H1 (cell line): ENCODE measurements around the gene PML. TPM values are rescaled to one million over a fixed set of nuclear protein-coding genes. Genes with fewer than 3 reads are reported as not detected.

Experiments used
- CTCF ChIA-PET: fragments of 300-600 bp; sonication (Branson Sonifier 250); formaldehyde crosslinking; loops from one replicate; lab custom pipeline; 2021; ENCODE audit not compliant: partially characterized antibody; lab: Charles Lee
- POLR2A ChIA-PET: fragments of 300-600 bp; sonication (Branson Sonifier 250); formaldehyde crosslinking; loops from one replicate; lab custom pipeline; 2021; ENCODE audit warnings: inconsistent platforms; ENCODE audit not compliant: partially characterized antibody; lab: Charles Lee
- DNase-seq, 2 experiments: peaks; one replicate each; pipeline versions ENCODE4 v3.0.0 to v3.0.0-alpha.2; 2010 to 2022; ENCODE audit warnings: low spot score in 2 of 2, low read depth in 1 of 2, mixed read lengths in 1 of 2
- FAIRE-seq: peaks from 2 replicates; lab custom pipeline; 2011; peaks lifted over from hg19 to GRCh38; lab: Jason Lieb, UNC
- H2AFZ ChIP-seq: 2 replicates; pipeline ENCODE4 v1.8.1; 2012; ENCODE audit warnings: low read length, inconsistent platforms
- H2AK5ac ChIP-seq: 2 replicates; pipeline ENCODE4 v1.6.1; 2013; ENCODE audit warnings: low read depth, low read length
- H2BK120ac ChIP-seq: replicated peaks from 2 replicates; pipeline ENCODE3; 2013; ENCODE audit warnings: low read depth, low read length, inconsistent platforms
- H2BK12ac ChIP-seq: 2 replicates; pipeline ENCODE4 v1.6.1; 2013; ENCODE audit warnings: low read depth, low read length
- H2BK15ac ChIP-seq: 2 replicates; pipeline ENCODE4 v1.6.1; 2013; ENCODE audit warnings: low read length
- H2BK20ac ChIP-seq: 2 replicates; pipeline ENCODE4 v1.6.1; 2013; ENCODE audit warnings: low read length
- H2BK5ac ChIP-seq: 2 replicates; pipeline ENCODE4 v1.6.1; 2013; ENCODE audit warnings: low read depth, low read length
- H3K14ac ChIP-seq: 2 replicates; pipeline ENCODE4 v1.6.1; 2013; ENCODE audit warnings: inconsistent platforms; ENCODE audit not compliant: insufficient read length
- H3K18ac ChIP-seq: 2 replicates; pipeline ENCODE4 v1.6.1; 2013; ENCODE audit warnings: low read length; ENCODE audit errors: extremely low read depth
- H3K23ac ChIP-seq: 2 replicates; pipeline ENCODE4 v1.6.1; 2013; ENCODE audit warnings: inconsistent platforms; ENCODE audit not compliant: insufficient read length
- H3K23me2 ChIP-seq: 2 replicates; pipeline ENCODE4 v1.6.1; 2013; ENCODE audit warnings: low read depth, low read length
- H3K27ac ChIP-seq: 2 replicates; pipeline ENCODE4 v1.6.1; 2011; ENCODE audit warnings: low read depth, low read length, inconsistent platforms
- H3K27me3 ChIP-seq, 4 experiments: replicated peaks in 1 of 4; 1 replicate in 1 of 4; 2 replicates in 3 of 4; pipeline versions ENCODE4 v1.6.1 to v1.8.1; 2011 to 2013; ENCODE audit warnings: low read length in 3 of 4, mild to moderate bottlenecking in 3 of 4, inconsistent platforms in 2 of 4, mixed read lengths in 2 of 4, moderate library complexity in 1 of 4; ENCODE audit not compliant: control insufficient read depth in 3 of 4, insufficient read depth in 3 of 4; ENCODE audit errors: extremely low read depth in 1 of 4
- H3K36me3 ChIP-seq, 4 experiments: 2 replicates each; pipeline versions ENCODE4 v1.6.1 to v1.8.1; 2011 to 2013; ENCODE audit warnings: mild to moderate bottlenecking in 4 of 4, low read length in 3 of 4, moderate library complexity in 2 of 4, control low read depth in 1 of 4, inconsistent platforms in 1 of 4; ENCODE audit not compliant: insufficient read depth in 4 of 4, control insufficient read depth in 2 of 4
- H3K4ac ChIP-seq: replicated peaks from 2 replicates; pipeline ENCODE3; 2013; ENCODE audit warnings: low read length, low read depth, mixed read lengths, inconsistent platforms; ENCODE audit not compliant: insufficient read length
- H3K4me1 ChIP-seq, 4 experiments: replicated peaks in 1 of 4; 1 replicate in 1 of 4; 2 replicates in 3 of 4; pipeline versions ENCODE4 v1.6.1 to v1.8.1; 2011 to 2013; ENCODE audit warnings: low read length in 3 of 4, inconsistent platforms in 2 of 4, mixed read lengths in 1 of 4; ENCODE audit not compliant: insufficient read depth in 4 of 4, control insufficient read depth in 3 of 4
- H3K4me2 ChIP-seq, 2 experiments: 2 replicates each; pipeline versions ENCODE4 v1.6.1 to v1.8.1; 2011 to 2013; ENCODE audit warnings: low read depth in 2 of 2, low read length in 2 of 2, control low read depth in 1 of 2, inconsistent platforms in 1 of 2, mild to moderate bottlenecking in 1 of 2; ENCODE audit not compliant: insufficient read depth in 1 of 2
- H3K4me3 ChIP-seq, 4 experiments: fragments of 200-600, 300-600 bp in 1 of 4; sonication (generic), shearing (Covaris generic), sonication (Bioruptor Twin) in 1 of 4; 2 replicates each; pipeline versions ENCODE4 v1.5.1 to v1.8.1; 2011 to 2016; ENCODE audit warnings: low read length in 4 of 4, low read depth in 3 of 4, control low read depth in 2 of 4, inconsistent platforms in 2 of 4, mild to moderate bottlenecking in 2 of 4, mixed read lengths in 1 of 4, moderate library complexity in 1 of 4; ENCODE audit not compliant: insufficient read depth in 2 of 4; ENCODE audit errors: extremely low read depth in 1 of 4
- H3K56ac ChIP-seq: replicated peaks from 2 replicates; pipeline ENCODE3; 2013; ENCODE audit warnings: low read depth, mild to moderate bottlenecking, mixed read lengths, low read length, inconsistent platforms; ENCODE audit not compliant: insufficient read length
- H3K79me1 ChIP-seq: 2 replicates; pipeline ENCODE4 v1.6.1; 2013; ENCODE audit warnings: low read depth, low read length, control low read depth
- H3K79me2 ChIP-seq, 2 experiments: 2 replicates each; pipeline versions ENCODE4 v1.6.1 to v1.8.1; 2012 to 2013; ENCODE audit warnings: low read length in 2 of 2, mild to moderate bottlenecking in 2 of 2, inconsistent platforms in 1 of 2; ENCODE audit not compliant: insufficient read depth in 2 of 2, control insufficient read depth in 1 of 2
- H3K9ac ChIP-seq, 4 experiments: replicated peaks in 1 of 4; 1 replicate in 1 of 4; 2 replicates in 3 of 4; pipeline versions ENCODE4 v1.6.1 to v1.8.1; 2011 to 2013; ENCODE audit warnings: low read depth in 3 of 4, low read length in 3 of 4, control low read depth in 2 of 4, mild to moderate bottlenecking in 2 of 4, moderate library complexity in 2 of 4, inconsistent platforms in 1 of 4; ENCODE audit errors: extremely low read depth in 1 of 4
- H3K9me3 ChIP-seq, 2 experiments: 2 replicates each; pipeline versions ENCODE4 v1.6.1 to v1.8.1; 2012 to 2013; ENCODE audit warnings: mild to moderate bottlenecking in 2 of 2, moderate library complexity in 2 of 2, control low read depth in 1 of 2, inconsistent platforms in 1 of 2, low read depth in 1 of 2, low read length in 1 of 2, mixed read lengths in 1 of 2; ENCODE audit not compliant: insufficient read depth in 2 of 2
- H4K20me1 ChIP-seq, 2 experiments: replicated peaks in 1 of 2; 2 replicates each; pipeline versions ENCODE3 to v1.8.1; 2011 to 2013; ENCODE audit warnings: inconsistent platforms in 2 of 2, low read length in 2 of 2, mild to moderate bottlenecking in 1 of 2; ENCODE audit not compliant: insufficient read depth in 2 of 2, control insufficient read depth in 1 of 2
- H4K5ac ChIP-seq: 2 replicates; pipeline ENCODE4 v1.6.1; 2013; ENCODE audit warnings: low read length, low read depth, mixed read lengths, inconsistent platforms; ENCODE audit not compliant: insufficient read length
- H4K8ac ChIP-seq: 2 replicates; pipeline ENCODE4 v1.8.0; 2013; ENCODE audit warnings: mild to moderate bottlenecking, moderate library complexity, low read length, inconsistent platforms; ENCODE audit not compliant: insufficient read depth; ENCODE audit errors: extremely low read depth
- H4K91ac ChIP-seq: replicated peaks from 2 replicates; pipeline ENCODE3; 2013; ENCODE audit warnings: low read length, mixed read lengths, inconsistent platforms; ENCODE audit not compliant: insufficient read length
- BACH1 ChIP-seq: IDR thresholded peaks from 2 replicates; pipeline ENCODE4 v1.6.1; 2012; ENCODE audit warnings: low read length, improper control_type of control experiment
- BCL11A ChIP-seq, 2 experiments: IDR thresholded peaks; one replicate each; pipeline ENCODE4 v1.6.1; 2011; ENCODE audit warnings: low read depth in 2 of 2, low read length in 2 of 2, mild to moderate bottlenecking in 2 of 2
- CTCF ChIP-seq, 3 experiments: IDR thresholded peaks; 1 replicate in 2 of 3; 2 replicates in 1 of 3; pipeline versions ENCODE4 v1.5.1 to v1.6.1; 2011; ENCODE audit warnings: low read length in 3 of 3, mild to moderate bottlenecking in 3 of 3, inconsistent platforms in 2 of 3, low read depth in 1 of 3, moderate library complexity in 1 of 3; ENCODE audit not compliant: insufficient read depth in 1 of 3; ENCODE audit errors: control extremely low read depth in 1 of 3
- GABPA ChIP-seq: IDR thresholded peaks from 2 replicates; pipeline ENCODE4 v1.6.1; 2011; ENCODE audit warnings: mild to moderate bottlenecking, low read length, moderate library complexity, borderline replicate concordance; ENCODE audit not compliant: insufficient read depth
- KDM1A ChIP-seq: fragments of 200-600, 300-600 bp; sonication (generic); IDR thresholded peaks from 2 replicates; pipeline ENCODE4 v1.7.1; 2016; ENCODE audit warnings: mild to moderate bottlenecking, low read length, borderline replicate concordance
- PHF8 ChIP-seq: fragments of 200-600 bp; sonication (generic); conservative IDR thresholded peaks from 2 replicates; pipeline ENCODE4 v1.7.1; 2012; ENCODE audit warnings: low read depth, mild to moderate bottlenecking, inconsistent platforms, low read length, moderate library complexity
- POU5F1 ChIP-seq: IDR thresholded peaks from 2 replicates; pipeline ENCODE4 v1.6.1; 2011; ENCODE audit warnings: low read depth, mild to moderate bottlenecking, low read length, moderate library complexity
- RBBP5 ChIP-seq: IDR thresholded peaks from 2 replicates; pipeline ENCODE4 v1.7.1; 2012; ENCODE audit warnings: low read depth, mild to moderate bottlenecking, inconsistent platforms, low read length, moderate library complexity, borderline replicate concordance
- SIRT6 ChIP-seq: IDR thresholded peaks from one replicate; pipeline ENCODE4 v1.7.1; 2012; ENCODE audit warnings: low read length, inconsistent platforms
- SP2 ChIP-seq: IDR thresholded peaks from 2 replicates; pipeline ENCODE4 v1.6.1; 2012; ENCODE audit warnings: mild to moderate bottlenecking, low read length, inconsistent platforms
- WGBS, 2 experiments: shearing (Covaris generic) in 1 of 2; methylation state at CpG; one replicate each; pipeline versions ENCODE4 v1.1.6 to v1.1.7; 2013 to 2015; ENCODE audit warnings: low lambda C conversion rate in 2 of 2, mixed read lengths in 2 of 2, inconsistent platforms in 1 of 2, low coverage in 1 of 2, missing lambda C conversion rate in 1 of 2; ENCODE audit not compliant: insufficient replicate concordance in 2 of 2, insufficient coverage in 1 of 2, insufficient read length in 1 of 2; ENCODE audit errors: extremely low coverage in 1 of 2, missing lambda C conversion rate in 1 of 2; 5-methylcytosine and 5-hydroxymethylcytosine counted together
- polyA plus RNA-seq, 7 experiments: library from polyadenylated mRNA; depleted of rRNA in 3 of 7; stranded (reverse) in 5 of 7; unstranded in 2 of 7; fragments of >200 nt in 5 of 7; fragments of 200-250 nt in 2 of 7; gene quantifications; 1 replicate in 5 of 7; 2 replicates in 1 of 7; 4 replicates in 1 of 7; pipeline versions ENCODE4 v1.2.1 to v1.2.3, GENCODE V29; 2011 to 2013; ENCODE audit warnings: missing spikeins in 2 of 7, mixed read lengths in 2 of 7
- total RNA-seq: library from RNA; stranded (reverse); fragmentation: NEBNext Ultra II Directional; extraction: Animal tissue kit (Norgen Biotek cat#: 25700); gene quantifications from 2 replicates; pipeline ENCODE4 v1.2.1, GENCODE V29; 2021

PML gene
- total and polyA plus RNA-seq, 2 of the 8 experiments (the other 6 are each of a cell fraction or from before 2014, with no cell fraction given): 14.9 to 30.3 TPM

DNA sequence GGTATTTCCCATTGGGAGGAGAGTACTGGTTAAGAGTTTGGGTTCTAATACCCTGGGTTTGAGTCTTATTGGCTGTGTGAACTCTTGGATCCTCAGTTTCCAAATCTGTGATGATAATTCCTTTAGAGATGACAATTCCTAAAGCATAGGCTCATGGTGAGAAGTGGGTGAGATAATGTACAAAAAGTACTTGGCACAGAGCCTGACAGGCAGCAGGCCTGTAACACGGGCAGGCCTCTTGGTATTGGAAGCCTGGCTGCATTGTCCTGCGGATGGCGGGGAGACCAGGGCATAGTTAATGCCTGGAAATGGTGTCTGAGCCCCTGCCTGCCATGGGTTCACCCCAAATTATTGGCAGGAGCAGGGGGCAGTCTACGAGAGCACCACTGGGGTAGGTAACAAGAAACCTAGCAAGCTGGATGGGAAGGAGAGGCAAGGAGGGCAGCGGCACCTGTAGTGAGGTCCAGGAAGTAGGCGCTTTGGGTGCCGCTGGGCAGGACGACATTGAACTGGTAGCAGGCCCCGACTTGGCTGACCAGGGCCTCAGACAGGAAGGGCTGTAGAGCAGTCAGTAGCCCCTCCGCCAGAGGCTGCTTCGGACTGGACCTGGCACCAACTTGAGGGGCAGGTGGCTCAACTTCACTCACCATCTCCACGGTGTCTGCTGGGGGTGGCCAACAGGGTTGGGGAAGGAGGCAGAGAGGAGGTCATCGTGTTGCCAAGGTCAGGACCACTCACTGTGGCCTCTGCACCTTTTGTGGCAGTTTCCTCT, 10.1 kb upstream of the PML start:
- no peak overlapping the region for H3K18ac ChIP-seq
- H3K79me1 ChIP-seq: no peaks in the 10 kb centered on the region
- H2AFZ ChIP-seq: no peak overlapping the region
- no peaks in the 10 kb centered on the region for H3K36me3 ChIP-seq
- no peaks in the 10 kb centered on the region for H3K9me3 ChIP-seq
- H2BK20ac ChIP-seq: no peak overlapping the region
- H3K9ac ChIP-seq: no peak overlapping the region
- no peaks in the 10 kb centered on the region for H3K79me2 ChIP-seq
- H3K4me2 ChIP-seq: no peak overlapping the region
- no peak overlapping the region for H2BK120ac ChIP-seq
- TF ChIP-seq GABPA (no peak), BACH1 (no peak), RBBP5 (no peak), PHF8 (no peak), POU5F1 (no peak), KDM1A (no peak), CTCF (IDR thresholded peaks at IDR 0.05; ENCODE audit: control extremely low read depth in 1 of 3, insufficient read depth in 1 of 3, low read depth in 1 of 3, low read length in 3 of 3) (no peak), SIRT6 (no peak), SP2 (no peak), BCL11A (IDR thresholded peaks at IDR 0.05; ENCODE audit: low read depth in 2 of 2, low read length in 2 of 2) (no peak)
- H3K4me3 ChIP-seq: no peak overlapping the region
- no peaks in the 10 kb centered on the region for H4K20me1 ChIP-seq
- H4K8ac ChIP-seq: no peak overlapping the region
- no peak overlapping the region for H4K5ac ChIP-seq
- no peak overlapping the region for H2AK5ac ChIP-seq
- no peak overlapping the region for H4K91ac ChIP-seq
- no peak overlapping the region for H3K14ac ChIP-seq
- peak overlapping the region; percentile 42 for H3K56ac ChIP-seq
- H2BK5ac ChIP-seq: no peak overlapping the region
- no peak overlapping the region for H3K27ac ChIP-seq
- peaks cover 0 to 2% (median 0%) of the 10 kb centered on the region in 4 experiments; a peak in 1 of 7 replicates for H3K27me3 ChIP-seq
- no peak overlapping the region for H3K4ac ChIP-seq
- 87% methylated on average over 12 of the region's 13 CpGs; no CpG with 5 or more reads in 1 of the 2 experiments for WGBS, 2 experiments
- DNase-seq: no peak
- H2BK12ac ChIP-seq: no peak overlapping the region
- H3K23me2 ChIP-seq: no peaks in the 10 kb centered on the region
- H3K4me1 ChIP-seq: no peaks in the 10 kb centered on the region; a peak in 1 of 7 replicates
- no peak for FAIRE-seq
- ChIA-PET POLR2A (no interaction called here), CTCF (interaction anchor here (1.5 to 11.4 kb wide), 4 partner anchors 10 to 55 kb away, joined by 3 to 167 read pairs (median 39); partner anchors contain the start of gene PML)
- H3K23ac ChIP-seq: no peak overlapping the region
- no peak overlapping the region for H2BK15ac ChIP-seq
